ENCODE results near the gene SLC25A22. TPM values are rescaled to one million over a fixed set of nuclear protein-coding genes. Genes with fewer than 3 reads are reported as not detected.

Gene SLC25A22
- total RNA-seq, 4 donors from 2014 or later = 6.0 to 28.3 (median 9.7) TPM

GRCh38 chr11:826836-827145 is 28.7 kb upstream of the SLC25A22 start:
- Histone ChIP-seq H3K36me3 (peaks cover 0 to 14% (median 0%) of the 10 kb centered on the region in 4 donors), H3K27ac (peak overlapping the region; percentile 91 to 95 (median 94)), H3K9me3 (no peaks in the 10 kb centered on the region), H3K4me3 (peak overlapping the region; percentile 25 to 64 (median 46)), H3K27me3 (peaks cover 66% of the 10 kb centered on the region), H3K4me1 (peaks cover 28 to 87% (median 78%) of the 10 kb centered on the region in 4 donors)
- 3% methylated on average over 16 of the region's 22 CpGs; no CpG with 5 or more reads in 1 of the 2 donors for WGBS, 2 donors (ENCODE audit: low coverage in 1 of 2)
- TF ChIP-seq POLR2A (IDR thresholded peaks at IDR 0.05) (no peak), EP300 (IDR thresholded peaks at IDR 0.05; ENCODE audit: low read depth) (no peak), CTCF (IDR thresholded peaks at IDR 0.05) (no peak), POLR2AphosphoS5 (IDR thresholded peaks at IDR 0.05) (no peak)
- in situ Hi-C loops (cut with MboI; ENCODE audit: low pct_ligation_motif_present in 1 of 4, low pct_unique_long_range_greater_than_20kb in 1 of 4, low sequenced_read_pairs in 3 of 4) (no loop called here), intact Hi-C loops (cut with DNase I; ENCODE audit: low total_unique reads) (no loop called here)
- no peak for DNase-seq

GRCh38 chr11:826227-826621 is 28.1 kb upstream of the SLC25A22 start:
- peaks cover 0 to 14% (median 0%) of the 10 kb centered on the region in 4 donors for H3K36me3 ChIP-seq
- peak overlapping the region in 2 of 4 donors; percentile 50 to 64 for H3K4me3 ChIP-seq
- H3K27me3 ChIP-seq = peaks cover 60% of the 10 kb centered on the region
- H3K27ac ChIP-seq = peak overlapping the region; percentile 91 to 95 (median 94)
- DNase-seq = no peak
- H3K9me3 ChIP-seq = no peaks in the 10 kb centered on the region
- H3K4me1 ChIP-seq = peaks cover 32 to 87% (median 82%) of the 10 kb centered on the region in 4 donors
- in situ Hi-C loops (cut with MboI; ENCODE audit: low pct_ligation_motif_present in 1 of 4, low pct_unique_long_range_greater_than_20kb in 1 of 4, low sequenced_read_pairs in 3 of 4) (no loop called here), intact Hi-C loops (cut with DNase I; ENCODE audit: low total_unique reads) (no loop called here)
- 43% methylated on average over 6 of the region's 9 CpGs; no CpG with 5 or more reads in 1 of the 2 donors for WGBS, 2 donors (ENCODE audit: low coverage in 1 of 2)
- TF ChIP-seq POLR2AphosphoS5 (IDR thresholded peaks at IDR 0.05) (no peak), EP300 (IDR thresholded peaks at IDR 0.05; ENCODE audit: low read depth) (no peak), CTCF (IDR thresholded peaks at IDR 0.05) (no peak), POLR2A (IDR thresholded peaks at IDR 0.05) (no peak)

- DNase-seq = peak; percentile 72
- in situ Hi-C loops (cut with MboI; ENCODE audit: low pct_ligation_motif_present in 1 of 4, low pct_unique_long_range_greater_than_20kb in 1 of 4, low sequenced_read_pairs in 3 of 4) (no loop called here), intact Hi-C loops (cut with DNase I; ENCODE audit: low total_unique reads) (no loop called here)
- 56% methylated on average over 10 of the region's 12 CpGs; no CpG with 5 or more reads in 1 of the 2 donors for WGBS, 2 donors (ENCODE audit: low coverage in 1 of 2)
- TF ChIP-seq POLR2AphosphoS5 (IDR thresholded peaks at IDR 0.05) = peak in 1 of 3 donors; percentile 43
- TF ChIP-seq POLR2A (IDR thresholded peaks at IDR 0.05) = peak; percentile 34
- TF ChIP-seq CTCF (IDR thresholded peaks at IDR 0.05) = no peak
- no peak for TF ChIP-seq EP300 (IDR thresholded peaks at IDR 0.05; ENCODE audit: low read depth)
- Histone ChIP-seq H3K27ac (peak overlapping the region; percentile 91 to 95 (median 94)), H3K27me3 (peaks cover 54% of the 10 kb centered on the region), H3K4me3 (peak overlapping the region in 2 of 4 donors; percentile 50 to 64), H3K36me3 (peaks cover 0 to 14% (median 0%) of the 10 kb centered on the region in 4 donors), H3K9me3 (no peaks in the 10 kb centered on the region), H3K4me1 (peaks cover 34 to 87% (median 83%) of the 10 kb centered on the region in 4 donors)
These were observed 27.5 kb upstream of the SLC25A22 start for GRCh38 chr11:825366-826226.

- Histone ChIP-seq H3K27ac (peak overlapping the region; percentile 91 to 95 (median 94)), H3K27me3 (peaks cover 48% of the 10 kb centered on the region), H3K4me3 (no peak overlapping the region), H3K4me1 (peaks cover 29 to 87% (median 80%) of the 10 kb centered on the region in 4 donors), H3K36me3 (peaks cover 0 to 14% (median 0%) of the 10 kb centered on the region in 4 donors), H3K9me3 (no peaks in the 10 kb centered on the region)
- WGBS, 2 donors (ENCODE audit: low coverage in 1 of 2) = 62% methylated on average over 11 of the region's 11 CpGs; no CpG with 5 or more reads in 1 of the 2 donors
- DNase-seq = no peak
- in situ Hi-C loops (cut with MboI; ENCODE audit: low pct_ligation_motif_present in 1 of 4, low pct_unique_long_range_greater_than_20kb in 1 of 4, low sequenced_read_pairs in 3 of 4) = no loop called here
- TF ChIP-seq POLR2A (IDR thresholded peaks at IDR 0.05) (no peak), POLR2AphosphoS5 (IDR thresholded peaks at IDR 0.05) (no peak), CTCF (IDR thresholded peaks at IDR 0.05) (no peak), EP300 (IDR thresholded peaks at IDR 0.05; ENCODE audit: low read depth) (no peak)
- intact Hi-C loops (cut with DNase I; ENCODE audit: low total_unique reads) = no loop called here
These were observed 26.9 kb upstream of the SLC25A22 start for GRCh38 chr11:824942-825341.
